HG03135 (cell line): ENCODE data around the gene PRUNE2.
A peak's percentile ranks its signal among the peaks of the same experiment; 100 is the strongest.
"Not testable (repeated sequence)": the region's sequence is repeated elsewhere in the genome, so short reads cannot be mapped to it uniquely, and the experiment has no call there.

Experiments
- ATAC-seq: cut with Tn5 transposase; IDR thresholded peaks from one replicate; pipeline ENCODE4 v1.9.1; 2021; ENCODE audit warnings: mild to moderate bottlenecking, moderate library complexity; ENCODE audit not compliant: unreplicated experiment

The PRUNE2 gene

GRCh38 chr9:76667521-76667957, 238.4 kb downstream of the PRUNE2 start:
- ATAC-seq: no peak

DNA sequence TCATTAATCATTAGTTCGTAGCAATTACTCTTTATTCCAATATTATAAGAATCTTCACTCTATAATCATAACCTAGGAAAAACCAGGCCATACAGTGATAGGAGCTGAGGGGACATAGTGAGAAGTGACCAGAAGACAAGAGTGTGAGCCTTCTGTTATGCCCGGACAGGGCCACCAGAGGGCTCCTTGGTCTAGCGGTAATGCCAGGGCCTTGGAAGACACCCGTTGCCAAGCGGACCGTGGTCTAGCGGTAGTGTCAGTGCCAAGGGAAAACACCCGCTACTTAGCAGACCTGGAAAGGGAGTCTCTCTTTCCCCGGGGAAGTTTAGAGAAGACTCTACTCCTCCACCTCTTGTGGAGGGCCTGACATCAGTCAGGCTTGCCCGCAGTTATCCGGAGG, 239.9 kb downstream of the PRUNE2 start:
- ATAC-seq: not testable (repeated sequence)

DNA sequence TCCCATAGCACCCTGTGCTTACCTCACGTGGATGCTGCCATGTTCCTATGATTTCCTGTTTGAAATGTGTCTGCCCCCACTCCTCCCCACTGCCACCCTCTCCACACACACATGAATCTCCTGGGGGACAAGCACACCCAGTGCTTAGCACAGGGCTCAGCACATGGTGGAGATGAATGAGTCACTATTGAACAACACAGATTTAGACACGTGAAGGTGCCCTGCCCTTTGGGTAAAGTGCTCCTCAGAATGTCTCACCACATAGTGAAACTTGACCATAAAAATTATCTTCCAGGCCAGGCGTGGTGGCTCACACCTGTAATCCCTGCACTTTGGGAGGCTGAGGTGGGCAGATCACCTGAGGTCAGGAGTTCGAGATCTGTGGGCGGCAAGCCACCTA, 240.5 kb downstream of the PRUNE2 start:
- no peak for ATAC-seq

GRCh38 chr9:76664120-76664519, 241.8 kb downstream of the PRUNE2 start:
- no peak for ATAC-seq

- ATAC-seq: no peak
These were observed 243.2 kb downstream of the PRUNE2 start for GRCh38 chr9:76662476-76663281.

DNA sequence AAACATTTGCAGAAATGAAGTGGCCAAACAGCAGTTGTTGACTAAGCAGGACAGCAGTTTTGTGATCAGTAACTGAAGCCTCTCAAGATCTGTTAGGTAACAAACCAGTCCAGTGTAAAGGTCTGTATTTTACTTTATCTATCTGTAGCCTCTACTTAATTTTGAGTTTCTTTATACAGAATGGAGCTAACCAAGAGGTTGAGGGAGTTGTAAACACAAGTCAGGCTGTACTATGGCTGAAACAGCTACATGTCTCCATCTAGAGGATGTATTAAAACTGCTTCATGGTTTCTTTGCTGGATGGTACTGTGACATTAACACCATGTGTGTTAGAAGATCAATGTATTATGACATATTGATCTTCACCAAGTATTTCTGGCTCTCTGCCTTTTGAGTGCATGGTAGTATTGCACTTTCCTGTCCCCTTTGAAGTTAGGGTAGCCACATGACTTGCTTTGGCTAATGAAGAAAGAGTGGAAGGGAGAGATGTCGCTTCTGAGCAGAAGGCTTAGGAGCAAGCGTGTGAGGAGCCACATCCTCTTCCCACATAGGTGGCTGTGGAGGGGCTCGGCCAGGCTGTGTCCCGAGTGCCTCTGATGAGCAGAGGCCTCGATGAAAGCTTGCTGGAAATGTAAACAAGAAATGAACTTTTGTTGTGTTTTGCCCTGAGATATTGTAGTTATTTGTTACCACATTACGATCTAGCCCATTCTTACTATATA, 247.2 kb downstream of the PRUNE2 start:
- ATAC-seq: peak; percentile 75

DNA sequence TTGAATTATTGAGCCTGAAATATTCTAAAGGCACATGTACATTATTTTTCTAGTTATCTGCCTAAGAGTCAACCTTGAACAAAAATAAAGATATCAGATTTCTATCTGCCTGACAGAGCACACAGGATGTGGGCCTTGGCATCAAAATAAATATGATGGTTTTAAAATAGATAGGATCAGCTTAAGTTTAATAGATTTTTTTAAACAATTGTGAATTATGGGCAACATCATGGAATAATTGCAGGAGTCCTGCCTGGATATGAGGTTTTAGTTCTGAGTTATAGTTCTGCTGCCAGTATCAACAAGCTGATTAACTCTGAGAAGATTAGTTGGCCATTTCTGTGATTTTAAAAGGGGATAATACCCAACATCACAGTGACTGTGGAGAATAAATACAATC, 248.6 kb downstream of the PRUNE2 start:
- ATAC-seq: no peak

DNA sequence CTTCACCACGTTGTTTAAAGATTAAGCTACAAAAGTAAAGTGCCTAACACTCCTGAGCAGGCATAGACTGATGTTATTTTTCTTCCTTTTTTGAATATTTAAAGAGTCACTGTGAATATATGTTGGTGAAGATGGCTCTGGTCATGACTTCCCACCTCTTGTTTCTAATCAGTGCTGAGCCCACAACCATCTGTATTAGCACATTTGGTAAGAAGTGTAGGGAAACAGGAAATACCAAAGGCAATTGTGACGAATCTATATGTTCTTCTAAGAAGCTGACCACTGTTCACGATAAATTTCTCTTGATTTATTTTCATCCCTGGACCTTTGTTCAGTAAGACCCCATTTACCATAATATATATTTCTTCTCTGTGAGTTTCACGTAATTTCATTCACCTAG, 249.9 kb downstream of the PRUNE2 start:
- no peak for ATAC-seq

DNA sequence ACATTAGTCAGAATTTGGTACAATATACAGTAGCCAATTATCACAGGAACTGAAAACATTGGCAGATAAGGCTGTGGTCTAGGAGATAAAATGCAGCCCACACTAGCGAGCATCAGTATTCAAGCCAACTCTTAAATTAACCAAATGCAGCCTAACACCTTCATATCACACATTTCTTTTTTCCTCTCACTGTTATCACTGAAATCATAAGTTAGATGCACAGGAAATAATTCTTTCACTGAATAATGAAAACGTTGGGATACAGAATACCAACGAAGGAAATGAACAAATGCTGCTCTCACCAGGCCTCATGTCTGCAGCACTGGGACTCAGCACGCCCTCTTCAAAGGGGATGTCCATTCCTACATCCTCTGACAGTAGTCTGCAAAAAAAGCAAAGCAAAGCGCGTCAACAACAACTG, 250.8 kb downstream of the PRUNE2 start:
- no peak for ATAC-seq

GRCh38 chr9:76654575-76654974, 251.3 kb downstream of the PRUNE2 start:
- ATAC-seq: no peak

GRCh38 chr9:76654051-76654461, 251.9 kb downstream of the PRUNE2 start:
- no peak for ATAC-seq

- no peak for ATAC-seq
These were observed 253.0 kb downstream of the PRUNE2 start for GRCh38 chr9:76652894-76653293.

DNA sequence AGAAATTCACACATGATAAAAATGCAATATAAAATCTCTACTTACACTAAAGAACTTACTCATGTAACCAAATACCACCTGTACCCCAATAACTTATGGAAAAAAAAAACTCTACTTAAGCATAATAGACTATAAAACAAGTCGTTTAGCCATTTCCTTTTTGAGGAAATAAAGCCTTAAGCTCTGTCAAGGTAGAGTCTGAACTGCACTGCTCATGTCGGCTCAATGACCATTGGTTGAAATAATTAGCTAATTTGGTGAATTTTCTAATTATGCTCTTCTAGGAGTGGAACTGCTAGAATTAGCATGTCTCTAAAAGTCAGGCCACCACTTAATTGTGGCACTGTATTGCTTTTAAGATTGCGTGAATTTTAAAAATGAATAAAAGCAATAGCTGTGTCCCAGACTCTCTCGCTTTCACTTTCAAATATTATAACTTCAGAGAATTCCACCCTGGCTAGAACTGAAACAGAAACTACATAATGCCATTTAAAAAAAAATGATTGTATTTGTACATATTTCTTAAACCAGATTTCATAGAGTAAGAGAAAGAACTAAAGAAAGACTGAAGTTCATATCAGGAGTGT, 254.7 kb downstream of the PRUNE2 start:
- no peak for ATAC-seq

DNA sequence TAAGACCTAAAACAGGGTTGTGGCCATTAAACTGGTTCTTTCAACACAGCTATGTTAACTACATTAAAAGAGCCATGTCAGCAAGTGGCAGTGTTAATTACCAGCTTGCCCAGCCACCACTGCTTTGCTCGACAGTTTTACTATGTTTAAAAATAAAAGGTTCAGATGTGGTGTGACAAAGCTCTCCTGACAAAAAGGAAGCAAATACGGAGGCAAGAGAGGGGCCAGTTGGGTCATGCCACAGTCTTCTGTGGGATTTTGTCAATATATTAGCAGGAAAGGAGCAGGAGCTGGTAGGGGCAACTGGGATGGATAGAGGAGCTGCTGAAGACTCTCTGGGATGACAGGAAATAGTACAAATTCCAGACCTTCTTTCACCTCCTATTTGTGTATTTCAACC, 255.2 kb downstream of the PRUNE2 start:
- no peak for ATAC-seq

GRCh38 chr9:76649894-76650293, 256.0 kb downstream of the PRUNE2 start:
- no peak for ATAC-seq

GRCh38 chr9:76646249-76646648, 259.7 kb downstream of the PRUNE2 start:
- no peak for ATAC-seq

- ATAC-seq: no peak
These were observed 261.2 kb downstream of the PRUNE2 start for GRCh38 chr9:76644647-76645250.

DNA sequence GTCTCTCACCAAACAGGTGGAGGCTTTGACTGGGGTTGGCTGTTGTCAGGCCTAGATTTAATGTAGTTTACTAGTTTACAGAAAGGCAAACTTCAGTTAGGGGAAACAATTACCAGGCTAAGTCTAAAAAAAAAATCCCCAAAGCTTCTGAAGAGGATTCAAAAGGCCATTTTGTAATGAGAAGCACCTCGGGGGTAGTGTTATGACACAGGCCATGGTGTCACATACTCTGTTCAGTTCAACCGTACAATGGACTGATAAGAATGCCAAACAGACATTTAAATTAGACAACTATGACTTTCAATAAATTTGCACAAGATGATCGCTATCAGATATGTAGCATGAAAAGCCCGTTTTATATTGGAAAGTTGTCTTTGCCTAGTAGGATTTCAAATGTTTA, 261.7 kb downstream of the PRUNE2 start:
- ATAC-seq: no peak

DNA sequence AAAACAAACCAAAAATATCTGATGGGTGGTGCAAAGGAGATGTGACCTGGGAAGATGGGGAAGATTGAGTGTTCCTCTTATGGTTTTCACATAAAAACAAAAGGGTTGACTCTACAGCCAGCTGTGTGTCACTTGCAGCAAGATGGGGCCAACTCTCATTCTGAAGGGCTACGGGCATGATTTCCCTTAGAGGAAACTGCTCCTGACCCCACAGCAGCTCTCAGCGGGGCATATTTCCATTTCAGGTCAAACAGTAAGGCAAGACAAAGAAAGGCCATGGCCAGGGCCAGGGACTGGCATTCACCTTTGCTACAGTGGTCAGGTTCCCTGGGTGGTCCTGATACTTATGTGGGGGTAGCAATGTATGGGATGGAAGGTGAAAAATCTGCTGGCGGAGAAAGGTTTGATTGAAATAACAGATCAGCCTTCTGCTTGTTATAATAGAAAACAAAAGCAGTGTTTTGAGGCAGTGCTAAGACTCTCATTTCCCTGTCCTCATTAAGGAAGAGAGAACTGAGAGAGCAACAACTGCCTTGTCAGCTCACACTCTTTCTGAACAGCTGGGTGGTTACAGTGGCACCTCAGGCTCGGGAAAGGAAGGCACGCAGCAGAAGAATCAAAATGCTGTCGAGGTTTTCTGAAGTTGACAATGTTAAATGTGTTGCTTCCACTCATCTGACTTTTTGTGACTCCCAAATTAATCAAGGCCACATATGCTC, 262.4 kb downstream of the PRUNE2 start:
- ATAC-seq: peak; percentile 97

DNA sequence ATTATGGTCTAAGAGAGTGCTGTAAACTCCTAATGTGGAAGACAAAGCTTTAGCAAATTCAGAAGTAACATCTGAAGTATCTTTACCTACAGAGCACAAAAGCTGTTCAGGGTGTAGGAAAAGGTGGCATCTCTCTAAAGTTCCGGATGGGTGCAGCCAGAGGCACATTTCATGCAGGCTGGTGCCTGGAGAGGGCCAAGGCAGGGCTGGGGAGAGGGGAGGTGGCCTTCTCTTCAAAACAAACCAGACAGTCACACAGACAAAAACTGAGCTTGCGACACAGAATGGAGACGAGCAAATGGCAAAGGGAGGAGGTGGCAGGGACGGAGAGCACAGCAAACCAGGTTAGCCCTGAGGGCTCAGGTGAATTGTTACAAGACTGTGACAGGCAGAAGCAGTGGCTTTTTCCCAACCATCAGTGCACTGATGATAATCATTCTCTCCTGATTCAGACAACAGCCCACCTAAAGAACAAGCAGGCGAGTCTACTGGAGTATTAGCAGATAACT, 263.2 kb downstream of the PRUNE2 start:
- no peak for ATAC-seq

DNA sequence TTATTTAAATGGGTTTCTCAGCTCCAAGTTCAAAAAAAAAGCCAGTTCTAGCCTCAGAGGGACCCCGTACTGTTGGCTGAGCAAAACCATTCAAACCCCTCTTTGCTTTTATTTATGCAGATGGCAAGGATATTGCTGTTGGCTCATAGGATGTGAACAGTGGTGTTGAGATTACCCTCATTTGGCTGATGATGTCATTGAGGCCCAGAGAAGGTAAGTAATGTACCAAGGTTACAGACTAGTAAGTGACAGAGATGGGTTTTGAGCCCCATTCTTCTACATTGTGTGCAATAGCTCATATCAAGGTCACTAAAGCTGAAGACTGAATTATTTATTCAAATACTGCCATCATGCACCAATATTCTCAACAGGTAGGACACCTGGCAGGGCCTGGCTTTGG, 263.8 kb downstream of the PRUNE2 start:
- ATAC-seq: no peak
